GM12878 (cell line): ENCODE data around the gene MAEL. TPM values are rescaled to one million over a fixed set of nuclear protein-coding genes. Genes with fewer than 3 reads are reported as not detected.

Source experiments
- ATAC-seq: fragments of 200-7000 bp; cut with Tn5 transposase; 3 replicates; pipeline ENCODE4 v1.9.1; 2020; ENCODE audit warnings: mild to moderate bottlenecking, moderate library complexity
- BruUV-seq: library from RNA; stranded (reverse); fragments of 400-500 nt; replicated peaks from 2 replicates; lab custom pipeline; 2021; lab: Mats Ljungman, UMichigan
- CTCF ChIA-PET: fragments of 300-600 bp; sonication (Branson Sonifier 250); formaldehyde crosslinking; extraction: SDS; loops from one replicate; lab custom pipeline; 2021; ENCODE audit warnings: inconsistent platforms; lab: Yijun Ruan, JAX
- POLR2A ChIA-PET: fragments of 350-600 bp; formaldehyde crosslinking; extraction: SDS; loops from one replicate; lab custom pipeline; 2021; ENCODE audit warnings: inconsistent platforms; lab: Charles Lee
- RAD21 ChIA-PET: fragments of 300-600 bp; sonication (Branson Sonifier 250); formaldehyde crosslinking; loops from one replicate; lab custom pipeline; 2023; ENCODE audit warnings: antibody characterized with exemption; ENCODE audit not compliant: unreplicated experiment; lab: Charles Lee
- SMC1A ChIA-PET: fragments of 300-600 bp; sonication (Branson Sonifier 250); formaldehyde crosslinking; loops from one replicate; lab custom pipeline; 2023; ENCODE audit not compliant: unreplicated experiment, uncharacterized antibody; lab: Charles Lee
- DNase-seq: peaks from one replicate; pipeline ENCODE4 v3.0.0-alpha.2; 2011; ENCODE audit warnings: low read depth, low spot score
- FAIRE-seq: peaks from 3 replicates; lab custom pipeline; 2011; peaks lifted over from hg19 to GRCh38; lab: Jason Lieb, UNC
- H2AFZ ChIP-seq: 2 replicates; pipeline ENCODE4 v1.6.0; 2011; ENCODE audit warnings: low read depth, low read length, control low read depth; ENCODE audit not compliant: control insufficient read depth
- H3K27ac ChIP-seq: 2 replicates; pipeline ENCODE4 v1.5.1; 2011; ENCODE audit warnings: control low read depth; ENCODE audit not compliant: control insufficient read depth, insufficient read depth
- H3K27me3 ChIP-seq, 2 experiments: replicated peaks in 1 of 2; 2 replicates each; pipeline versions ENCODE4 v1.6.0 to v1.6.1; 2011; ENCODE audit warnings: low read length in 1 of 2; ENCODE audit not compliant: control insufficient read depth in 2 of 2, insufficient read depth in 2 of 2
- H3K36me3 ChIP-seq, 2 experiments: 2 replicates each; pipeline ENCODE4 v1.5.1; 2011; ENCODE audit warnings: low read length in 1 of 2; ENCODE audit not compliant: control insufficient read depth in 2 of 2, insufficient read depth in 2 of 2
- H3K4me1 ChIP-seq: 2 replicates; pipeline ENCODE4 v1.6.1; 2011; ENCODE audit warnings: mild to moderate bottlenecking, low read length, moderate library complexity, mixed read lengths; ENCODE audit not compliant: control insufficient read depth, insufficient read depth
- H3K4me2 ChIP-seq: 2 replicates; pipeline ENCODE4 v1.6.0; 2011; ENCODE audit warnings: control low read depth; ENCODE audit not compliant: control insufficient read depth, insufficient read depth
- H3K4me3 ChIP-seq: fragments of 200-600 bp; sonication (generic); 2 replicates; pipeline ENCODE4 v1.5.1; 2016
- H3K79me2 ChIP-seq: 2 replicates; pipeline ENCODE4 v1.6.0; 2011; ENCODE audit warnings: low read length; ENCODE audit not compliant: control insufficient read depth, insufficient read depth
- H3K9ac ChIP-seq: 2 replicates; pipeline ENCODE4 v1.8.0; 2011; ENCODE audit warnings: low read length, control low read depth, mixed read lengths; ENCODE audit not compliant: control insufficient read depth, insufficient read depth
- H3K9me3 ChIP-seq: replicated peaks from 3 replicates; pipeline ENCODE4 v1.5.1; 2011; ENCODE audit warnings: mild to moderate bottlenecking, low read length; ENCODE audit not compliant: control insufficient read depth, insufficient read depth
- H4K20me1 ChIP-seq: 2 replicates; pipeline ENCODE4 v1.6.0; 2011; ENCODE audit not compliant: control insufficient read depth, insufficient read depth
- GATAD2B ChIP-seq: fragments of 450-650 bp; conservative IDR thresholded peaks from 2 replicates; pipeline ENCODE4 v1.6.1; 2017; ENCODE audit warnings: low read depth, mild to moderate bottlenecking, moderate library complexity
- NR2C1 ChIP-seq: fragments of 450-650 bp; IDR thresholded peaks from 2 replicates; pipeline ENCODE4 v1.6.1; 2017; ENCODE audit warnings: antibody characterized with exemption, mild to moderate bottlenecking, moderate library complexity
- PBX3 ChIP-seq: IDR thresholded peaks from 2 replicates; pipeline ENCODE4 v1.6.1; 2011; ENCODE audit warnings: mild to moderate bottlenecking, low read depth, low read length, moderate library complexity; ENCODE audit not compliant: insufficient replicate concordance
- WGBS: methylation state at CpG from one replicate; pipeline ENCODE4 v1.1.6; 2016; ENCODE audit warnings: low lambda C conversion rate; ENCODE audit not compliant: insufficient replicate concordance, insufficient coverage; ENCODE audit errors: missing lambda C conversion rate; 5-methylcytosine and 5-hydroxymethylcytosine counted together
- in situ Hi-C: fragments of 300-500 bp; cut with MboI; formaldehyde crosslinking; loops from 9 replicates; pipeline ENCODE4 v1.14.3; 2018; ENCODE audit warnings: mixed read lengths
- intact Hi-C: fragments of 100-400 bp; cut with micrococcal nuclease; formaldehyde crosslinking; loops from one replicate; pipeline ENCODE4 v1.14.2; 2022; ENCODE audit not compliant: unreplicated experiment
- polyA plus RNA-seq, 11 experiments: library from polyadenylated mRNA; depleted of rRNA in 4 of 11; unstranded in 6 of 11; stranded (reverse) in 5 of 11; fragments of >200 nt; fragmentation: Nextera tagmentation in 4 of 11; fragmentation: Illumina TruSeq in 1 of 11; extraction: Ambion mirVana in 4 of 11; extraction: Trizol in 1 of 11; gene quantifications; 1 replicate in 1 of 11; 2 replicates in 10 of 11; pipeline versions ENCODE4 v1.2.1 to v1.2.3, GENCODE V29; 2011 to 2016; ENCODE audit warnings: inconsistent platforms in 2 of 11, missing spikeins in 2 of 11, low read depth in 1 of 11
- total RNA-seq, 4 experiments: library from RNA; depleted of rRNA in 3 of 4; stranded (reverse); fragments of >200 nt in 3 of 4; fragmentation: Illumina TruSeq in 1 of 4; extraction: Trizol in 1 of 4; gene quantifications; 2 replicates each; pipeline versions ENCODE4 v1.2.1 to v1.2.3, GENCODE V29; 2013 to 2021
- TF ChIP-seq, protein P1 (sequence below): fragments of 150-350 bp; IDR thresholded peaks from 2 replicates; pipeline ENCODE4 v1.6.1; 2014; ENCODE audit warnings: mild to moderate bottlenecking, low read depth, low read length

MAEL gene
- total and polyA plus RNA-seq, 10 of the 15 experiments (the other 5 are each of a cell fraction or from before 2014, with no cell fraction given) = 0.10 to 0.43 (median 0.24) TPM; not detected in 2

- Histone ChIP-seq H3K4me3 (no peak overlapping the region), H3K9ac (no peak overlapping the region), H3K27ac (no peak overlapping the region), H2AFZ (no peak overlapping the region), H3K79me2 (no peaks in the 10 kb centered on the region), H3K27me3 (peaks cover 0 to 2% of the 10 kb centered on the region in 2 experiments; a peak in 1 of 4 replicates), H3K4me2 (no peak overlapping the region), H4K20me1 (no peaks in the 10 kb centered on the region), H3K9me3 (no peaks in the 10 kb centered on the region), H3K36me3 (no peaks in the 10 kb centered on the region), H3K4me1 (no peaks in the 10 kb centered on the region; the same call in 1 of the 2 replicates)
- 50% methylated on average over 2 of the region's 2 CpGs for WGBS
- ChIA-PET POLR2A (no interaction called here), CTCF (interaction anchor here (0.8 kb wide), 1 partner anchor 38 kb away, joined by 3 read pairs; no protein-coding TSS in a partner anchor), RAD21 (no interaction called here), SMC1A (interaction anchor here (1.1 to 1.2 kb wide), 2 partner anchors 9 to 19 kb away, joined by 4 to 5 read pairs; no protein-coding TSS in a partner anchor)
- in situ Hi-C loops (no loop called here), intact Hi-C loops (no loop called here)
- ATAC-seq (no peak), DNase-seq (no peak), FAIRE-seq (no peak)
- TF ChIP-seq NR2C1 (no peak), PBX3 (no peak), GATAD2B (no peak)
- TF ChIP-seq, protein P1, sequence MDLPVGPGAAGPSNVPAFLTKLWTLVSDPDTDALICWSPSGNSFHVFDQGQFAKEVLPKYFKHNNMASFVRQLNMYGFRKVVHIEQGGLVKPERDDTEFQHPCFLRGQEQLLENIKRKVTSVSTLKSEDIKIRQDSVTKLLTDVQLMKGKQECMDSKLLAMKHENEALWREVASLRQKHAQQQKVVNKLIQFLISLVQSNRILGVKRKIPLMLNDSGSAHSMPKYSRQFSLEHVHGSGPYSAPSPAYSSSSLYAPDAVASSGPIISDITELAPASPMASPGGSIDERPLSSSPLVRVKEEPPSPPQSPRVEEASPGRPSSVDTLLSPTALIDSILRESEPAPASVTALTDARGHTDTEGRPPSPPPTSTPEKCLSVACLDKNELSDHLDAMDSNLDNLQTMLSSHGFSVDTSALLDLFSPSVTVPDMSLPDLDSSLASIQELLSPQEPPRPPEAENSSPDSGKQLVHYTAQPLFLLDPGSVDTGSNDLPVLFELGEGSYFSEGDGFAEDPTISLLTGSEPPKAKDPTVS = no peak
- no TSS peak for BruUV-seq
Observed at GRCh38 chr1:166948856-166949350, 40.2 kb upstream of the MAEL start.
